Bronchial epithelial cell (primary cell): Measurements from ENCODE around the gene LDAF1. TPM values are rescaled to one million over a fixed set of nuclear protein-coding genes. Genes with fewer than 3 reads are reported as not detected.

Experiments used
- DNase-seq: peaks from one replicate; pipeline ENCODE4 v3.0.0-alpha.2; 2010; ENCODE audit warnings: low read depth
- FAIRE-seq: peaks from 2 replicates; lab custom pipeline; 2011; peaks lifted over from hg19 to GRCh38; lab: Jason Lieb, UNC
- H3K27me3 ChIP-seq: 2 replicates; pipeline ENCODE4 v1.5.1; 2011; ENCODE audit warnings: low read length; ENCODE audit not compliant: control insufficient read depth, insufficient read depth
- H3K36me3 ChIP-seq: 2 replicates; pipeline ENCODE4 v1.5.1; 2011; ENCODE audit warnings: low read length; ENCODE audit not compliant: control insufficient read depth, insufficient read depth
- H3K4me3 ChIP-seq: 2 replicates; pipeline ENCODE4 v1.5.1; 2011; ENCODE audit warnings: mild to moderate bottlenecking, low read depth, low read length, control low read depth
- CTCF ChIP-seq: IDR thresholded peaks from 2 replicates; pipeline ENCODE4 v1.5.1; 2011; ENCODE audit warnings: mild to moderate bottlenecking, moderate library complexity, low read length, control low read depth, inconsistent platforms; ENCODE audit not compliant: insufficient read depth, severe bottlenecking
- total RNA-seq: library from RNA; depleted of rRNA; stranded (reverse); fragments of >200 nt; gene quantifications from 2 replicates; pipeline ENCODE4 v1.2.1, GENCODE V29; 2014

Gene LDAF1
- total RNA-seq, 1 donor from 2014 or later, result 90.6 TPM

- H3K27me3 ChIP-seq, result peaks cover 2% of the 10 kb centered on the region
Observed at GRCh38 chr16:21227866-21228265, 69.4 kb downstream of the LDAF1 start.

GRCh38 chr16:21228361-21228872, 69.9 kb downstream of the LDAF1 start:
- peaks cover 2% of the 10 kb centered on the region for H3K27me3 ChIP-seq
- FAIRE-seq, result no peak
- H3K4me3 ChIP-seq, result no peak overlapping the region
- no peak for DNase-seq
- TF ChIP-seq CTCF, result no peak
- no peaks in the 10 kb centered on the region for H3K36me3 ChIP-seq

More at GRCh38 chr16:21227866-21228265, 69.4 kb downstream of the LDAF1 start:
- no peak for TF ChIP-seq CTCF
- FAIRE-seq (no peak), DNase-seq (no peak)
- H3K4me3 ChIP-seq, result no peak overlapping the region
- no peaks in the 10 kb centered on the region for H3K36me3 ChIP-seq

Other genes with a start within 250 kb of the LDAF1 start
- gene DNAH3, start 7.8 kb upstream of the LDAF1 start, total RNA-seq, result 0.26 TPM in 2 replicates
- not detected in 2 replicates for gene ZP2, start 52.9 kb downstream of the LDAF1 start, total RNA-seq
- gene ANKS4B, start 75.0 kb downstream of the LDAF1 start, total RNA-seq, result under 0.01 TPM in 1 of 2 replicates, not detected in the other
- gene CRYM, start 119.6 kb downstream of the LDAF1 start, total RNA-seq, result 0.79 and 1.2 TPM in 2 replicates